Kidney (tissue), 14 donors: ENCODE data around the gene NBDY. TPM values are rescaled to one million over a fixed set of nuclear protein-coding genes. Genes with fewer than 3 reads are reported as not detected.
"Not testable (repeated sequence)": the region's sequence is repeated elsewhere in the genome, so short reads cannot be mapped to it uniquely, and the experiment has no call there.

Source experiments
- DNase-seq, 5 donors: peaks; one replicate each; pipeline ENCODE4 v3.0.0-alpha.2; 2013 to 2020
- FAIRE-seq: peaks from 2 replicates; lab custom pipeline; 2012; peaks lifted over from hg19 to GRCh38; lab: Jason Lieb, UNC
- H3K27ac ChIP-seq, 2 donors: one replicate each; pipeline ENCODE4 v1.7.0; 2013; ENCODE audit warnings: low read depth in 2 of 2, low read length in 2 of 2, inconsistent platforms in 1 of 2
- H3K27me3 ChIP-seq: one replicate; pipeline ENCODE4 v1.7.1; 2013; ENCODE audit warnings: low read length, inconsistent platforms; ENCODE audit not compliant: control insufficient read depth, insufficient read depth
- H3K36me3 ChIP-seq, 3 donors: one replicate each; pipeline versions ENCODE4 v1.7.0 to v1.7.1; 2013; ENCODE audit warnings: low read length in 3 of 3, control low read depth in 1 of 3, inconsistent platforms in 1 of 3; ENCODE audit not compliant: insufficient read depth in 3 of 3, control insufficient read depth in 2 of 3
- H3K4me1 ChIP-seq, 3 donors: one replicate each; pipeline versions ENCODE4 v1.7.0 to v1.7.1; 2013; ENCODE audit warnings: low read length in 3 of 3, inconsistent platforms in 1 of 3, low read depth in 1 of 3; ENCODE audit not compliant: control insufficient read depth in 2 of 3, insufficient read depth in 2 of 3
- H3K4me3 ChIP-seq, 3 donors: one replicate each; pipeline versions ENCODE4 v1.7.0 to v1.8.1; 2013; ENCODE audit warnings: low read length in 3 of 3, control low read depth in 1 of 3, inconsistent platforms in 1 of 3
- H3K9ac ChIP-seq, 3 donors: one replicate each; pipeline versions ENCODE4 v1.7.0 to v1.7.1; 2013; ENCODE audit warnings: low read length in 3 of 3, control low read depth in 1 of 3, inconsistent platforms in 1 of 3
- H3K9me3 ChIP-seq, 3 donors: one replicate each; pipeline versions ENCODE4 v1.7.0 to v1.7.1; 2013; ENCODE audit warnings: low read length in 3 of 3, control low read depth in 1 of 3, inconsistent platforms in 1 of 3; ENCODE audit not compliant: control insufficient read depth in 2 of 3, insufficient read depth in 1 of 3
- CTCF ChIP-seq: IDR thresholded peaks from 3 replicates; pipeline ENCODE4 v1.5.1; 2012; ENCODE audit warnings: mild to moderate bottlenecking, moderate library complexity, borderline replicate concordance; ENCODE audit not compliant: insufficient read depth; ENCODE audit errors: extremely low read depth
- intact Hi-C: fragments of 100-400 bp; cut with DNase I; formaldehyde crosslinking; loops from one replicate; pipeline ENCODE4 v1.11.1; 2022
- polyA plus RNA-seq: library from polyadenylated mRNA; stranded (reverse); fragments of 350-450 nt; fragmentation: Illumina TruSeq; extraction: RNeasy Lipid Tissue Mini Kit (QIAGEN cat#74804); gene quantifications from one replicate; pipeline ENCODE4 v1.2.3, GENCODE V29; 2014; ENCODE audit warnings: low read depth, low replicate concordance; ENCODE audit not compliant: insufficient read depth
- total RNA-seq: library from RNA; stranded (reverse); fragmentation: NEBNext Ultra II Directional; extraction: Animal tissue kit (Norgen Biotek cat#: 25700); gene quantifications from one replicate; pipeline ENCODE4 v1.2.1, GENCODE V29; 2021
- donor health status: control.
- donor health status: control.
- donor health status: control.
- donor health status: control.
- donor health status: control.
- donor health status: DM: yes; HTN: yes; CAD: no.
- donor health status: Normal renal cell carcinoma (clear cell type).

Gene NBDY
- total and polyA plus RNA-seq, 2 donors from 2014 or later, result 50.8 to 88.7 TPM

DNA sequence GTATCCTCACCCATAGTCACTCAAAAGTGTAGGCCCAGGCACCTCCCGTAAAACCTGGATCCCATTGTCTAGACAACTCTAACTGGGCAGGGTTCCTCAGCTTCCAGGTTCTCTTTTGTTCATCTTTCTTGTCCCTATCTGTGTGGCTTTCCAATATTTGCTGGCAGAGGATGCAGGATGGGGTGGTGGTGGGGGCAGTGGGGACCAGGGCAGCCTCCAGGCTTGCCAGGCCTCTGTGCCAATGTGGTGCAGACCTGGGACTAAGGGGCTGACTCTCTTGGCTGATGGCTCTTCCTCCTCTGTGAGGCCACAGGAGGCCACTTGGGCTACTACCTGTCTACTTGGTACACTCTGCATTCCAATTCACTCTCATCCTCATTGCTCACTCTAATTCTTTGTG lies 76.4 kb downstream of the NBDY start:
- H3K9ac ChIP-seq, result no peak overlapping the region
- FAIRE-seq (no peak), DNase-seq (no peak)
- no peak for TF ChIP-seq CTCF
- no peaks in the 10 kb centered on the region for H3K36me3 ChIP-seq
- intact Hi-C loops, result no loop called here
- no peak overlapping the region for H3K27ac ChIP-seq
- peaks cover 4% of the 10 kb centered on the region for H3K27me3 ChIP-seq
- H3K9me3 ChIP-seq, result no peaks in the 10 kb centered on the region
- H3K4me1 ChIP-seq, result no peaks in the 10 kb centered on the region
- no peak overlapping the region for H3K4me3 ChIP-seq

- intact Hi-C loops, H3K9me3 ChIP-seq, H3K9ac ChIP-seq, DNase-seq, H3K27ac ChIP-seq, H3K36me3 ChIP-seq, H3K4me1 ChIP-seq, H3K4me3 ChIP-seq, FAIRE-seq, H3K27me3 ChIP-seq: not testable (repeated sequence)
Measured at GRCh38 chrX:56806176-56806575, 77.1 kb downstream of the NBDY start.

- DNase-seq (no peak), FAIRE-seq (no peak)
- no peak overlapping the region for H3K4me3 ChIP-seq
- no peak for TF ChIP-seq CTCF
- H3K9me3 ChIP-seq, result no peaks in the 10 kb centered on the region
- peaks cover 7% of the 10 kb centered on the region for H3K27me3 ChIP-seq
- H3K27ac ChIP-seq, result no peak overlapping the region
- H3K9ac ChIP-seq, result no peak overlapping the region
- no peaks in the 10 kb centered on the region for H3K4me1 ChIP-seq
- intact Hi-C loops, result no loop called here
- H3K36me3 ChIP-seq, result no peaks in the 10 kb centered on the region
Measured at GRCh38 chrX:56811599-56811998, 82.6 kb downstream of the NBDY start.

DNA sequence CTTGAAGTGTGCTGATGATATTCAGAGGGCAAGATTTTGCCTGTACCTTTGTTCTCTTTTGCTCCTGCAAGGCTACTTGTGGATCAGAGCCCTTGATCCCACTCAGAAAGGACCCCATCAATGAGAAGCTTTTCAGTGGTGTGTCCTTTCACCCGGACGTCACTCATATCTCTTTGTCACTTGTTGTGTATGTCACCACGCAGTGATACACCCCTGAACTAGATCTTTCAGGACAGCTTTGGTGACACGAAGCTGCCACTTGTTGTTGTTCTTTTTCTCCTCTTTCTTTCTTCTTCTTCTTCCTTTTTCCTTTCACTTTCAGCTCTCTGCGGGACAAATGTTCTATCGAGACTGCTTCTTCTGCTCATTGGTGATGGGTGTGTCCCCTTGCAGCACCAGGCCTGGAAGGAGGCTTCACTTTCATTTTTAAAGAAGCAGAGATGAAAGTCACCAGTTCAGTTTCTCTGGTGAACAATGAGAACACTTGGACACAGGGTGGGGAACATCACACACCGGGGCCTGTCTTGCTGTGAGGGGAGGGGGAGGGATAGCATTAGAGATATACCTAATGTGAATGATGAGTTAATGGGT lies 83.6 kb downstream of the NBDY start:
- H3K4me1 ChIP-seq, result no peaks in the 10 kb centered on the region
- FAIRE-seq (no peak), DNase-seq (no peak)
- H3K27me3 ChIP-seq, result peaks cover 11% of the 10 kb centered on the region
- no peak overlapping the region for H3K4me3 ChIP-seq
- no peaks in the 10 kb centered on the region for H3K9me3 ChIP-seq
- peaks cover 0 to 4% (median 0%) of the 10 kb centered on the region in 3 donors for H3K36me3 ChIP-seq
- TF ChIP-seq CTCF, result no peak
- no peak overlapping the region for H3K27ac ChIP-seq
- no peak overlapping the region for H3K9ac ChIP-seq
- intact Hi-C loops, result no loop called here
